ENCODE results near the gene PLAAT5. TPM values are rescaled to one million over a fixed set of nuclear protein-coding genes. Genes with fewer than 3 reads are reported as not detected.

PLAAT5 gene
- total RNA-seq, 1 donor from 2014 or later = not detected

DNA sequence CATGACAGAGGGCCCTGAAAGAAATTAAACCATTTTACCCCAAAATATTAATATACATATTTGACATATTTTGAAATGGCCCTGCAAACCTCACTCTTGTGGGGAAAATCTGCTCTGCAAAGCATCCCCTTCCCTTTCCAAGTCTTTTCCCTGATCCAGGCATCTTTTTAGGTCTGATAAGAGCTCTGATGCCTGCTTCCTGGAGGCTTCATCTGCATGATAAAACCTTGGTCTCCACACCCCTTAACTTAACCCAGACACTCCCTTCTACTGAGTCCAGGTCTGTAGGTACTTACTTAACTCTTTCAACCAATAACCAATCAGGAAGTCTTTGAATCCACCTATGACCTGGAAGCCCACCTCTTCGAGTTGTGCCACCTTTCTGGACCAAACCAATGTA is 13.1 kb upstream of the PLAAT5 start:
- no peak overlapping the region for H3K4me3 ChIP-seq (ENCODE audit: low read depth, low read length)
- no peaks in the 10 kb centered on the region for H3K27me3 ChIP-seq (ENCODE audit: control insufficient read depth, insufficient read depth, low read length)
- DNase-seq (ENCODE audit: low read depth) (no peak), FAIRE-seq (no peak)
- TF ChIP-seq, protein P1, sequence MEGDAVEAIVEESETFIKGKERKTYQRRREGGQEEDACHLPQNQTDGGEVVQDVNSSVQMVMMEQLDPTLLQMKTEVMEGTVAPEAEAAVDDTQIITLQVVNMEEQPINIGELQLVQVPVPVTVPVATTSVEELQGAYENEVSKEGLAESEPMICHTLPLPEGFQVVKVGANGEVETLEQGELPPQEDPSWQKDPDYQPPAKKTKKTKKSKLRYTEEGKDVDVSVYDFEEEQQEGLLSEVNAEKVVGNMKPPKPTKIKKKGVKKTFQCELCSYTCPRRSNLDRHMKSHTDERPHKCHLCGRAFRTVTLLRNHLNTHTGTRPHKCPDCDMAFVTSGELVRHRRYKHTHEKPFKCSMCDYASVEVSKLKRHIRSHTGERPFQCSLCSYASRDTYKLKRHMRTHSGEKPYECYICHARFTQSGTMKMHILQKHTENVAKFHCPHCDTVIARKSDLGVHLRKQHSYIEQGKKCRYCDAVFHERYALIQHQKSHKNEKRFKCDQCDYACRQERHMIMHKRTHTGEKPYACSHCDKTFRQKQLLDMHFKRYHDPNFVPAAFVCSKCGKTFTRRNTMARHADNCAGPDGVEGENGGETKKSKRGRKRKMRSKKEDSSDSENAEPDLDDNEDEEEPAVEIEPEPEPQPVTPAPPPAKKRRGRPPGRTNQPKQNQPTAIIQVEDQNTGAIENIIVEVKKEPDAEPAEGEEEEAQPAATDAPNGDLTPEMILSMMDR (IDR thresholded peaks at IDR 0.05; ENCODE audit: insufficient read depth, low read length, severe bottlenecking) = no peak
- no peaks in the 10 kb centered on the region for H3K36me3 ChIP-seq (ENCODE audit: control insufficient read depth, insufficient read depth, low read length)

DNA sequence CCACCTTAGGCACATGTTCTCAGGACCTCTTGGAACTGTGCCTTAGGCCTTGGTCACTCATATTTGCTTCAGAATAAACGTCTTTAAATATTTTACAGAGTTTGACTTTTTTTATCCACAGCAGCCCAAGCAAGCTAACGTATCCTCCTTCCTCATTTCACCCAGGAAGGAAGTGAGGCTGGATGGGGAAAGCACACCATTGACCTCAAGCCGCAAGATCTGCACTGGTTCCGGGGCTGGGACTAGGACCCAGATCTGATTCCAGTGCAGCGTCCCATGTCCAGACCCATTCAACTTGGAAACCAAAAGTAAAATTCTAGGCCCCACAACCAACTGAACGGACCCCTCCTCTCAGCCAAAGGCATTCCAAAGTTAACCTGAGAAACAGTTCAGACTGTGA is 12.5 kb upstream of the PLAAT5 start:
- Histone ChIP-seq H3K27me3 (ENCODE audit: control insufficient read depth, insufficient read depth, low read length) (no peaks in the 10 kb centered on the region), H3K4me3 (ENCODE audit: low read depth, low read length) (no peak overlapping the region), H3K36me3 (ENCODE audit: control insufficient read depth, insufficient read depth, low read length) (no peaks in the 10 kb centered on the region)
- DNase-seq (ENCODE audit: low read depth) (no peak), FAIRE-seq (no peak)
- TF ChIP-seq, protein P1 (IDR thresholded peaks at IDR 0.05; ENCODE audit: insufficient read depth, low read length, severe bottlenecking) = no peak

DNA sequence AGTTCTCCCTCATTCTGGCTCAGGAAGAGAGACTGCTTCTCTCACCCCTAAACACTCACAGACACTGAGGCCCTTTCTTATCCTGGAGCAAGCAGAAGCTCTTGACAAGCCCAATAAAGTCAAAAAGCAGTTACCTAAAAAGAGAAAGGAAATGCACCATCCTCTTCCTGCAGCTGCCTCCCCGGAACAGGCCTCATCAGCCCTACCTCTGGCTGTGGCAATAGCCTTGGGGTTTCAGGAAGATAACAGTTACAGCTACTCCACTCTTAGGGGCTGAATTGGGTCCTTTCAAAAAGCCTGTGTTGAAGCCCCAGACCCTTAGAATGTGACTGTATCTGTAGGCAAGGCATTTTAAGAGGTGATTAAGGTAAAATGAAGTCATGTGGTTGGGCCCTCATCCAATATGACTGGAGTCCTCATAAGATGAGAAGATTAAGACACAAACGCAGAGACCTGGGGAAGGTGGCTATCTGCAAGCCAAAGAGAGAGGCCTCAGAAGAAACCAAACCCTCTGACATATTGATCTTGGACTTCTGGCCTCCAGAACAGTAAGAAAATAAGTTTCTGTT is 11.4 kb upstream of the PLAAT5 start:
- DNase-seq (ENCODE audit: low read depth) = no peak
- Histone ChIP-seq H3K27me3 (ENCODE audit: control insufficient read depth, insufficient read depth, low read length) (no peaks in the 10 kb centered on the region), H3K4me3 (ENCODE audit: low read depth, low read length) (no peak overlapping the region), H3K36me3 (ENCODE audit: control insufficient read depth, insufficient read depth, low read length) (no peaks in the 10 kb centered on the region)
- TF ChIP-seq, protein P1 (IDR thresholded peaks at IDR 0.05; ENCODE audit: insufficient read depth, low read length, severe bottlenecking) = no peak
- no peak for FAIRE-seq

DNA sequence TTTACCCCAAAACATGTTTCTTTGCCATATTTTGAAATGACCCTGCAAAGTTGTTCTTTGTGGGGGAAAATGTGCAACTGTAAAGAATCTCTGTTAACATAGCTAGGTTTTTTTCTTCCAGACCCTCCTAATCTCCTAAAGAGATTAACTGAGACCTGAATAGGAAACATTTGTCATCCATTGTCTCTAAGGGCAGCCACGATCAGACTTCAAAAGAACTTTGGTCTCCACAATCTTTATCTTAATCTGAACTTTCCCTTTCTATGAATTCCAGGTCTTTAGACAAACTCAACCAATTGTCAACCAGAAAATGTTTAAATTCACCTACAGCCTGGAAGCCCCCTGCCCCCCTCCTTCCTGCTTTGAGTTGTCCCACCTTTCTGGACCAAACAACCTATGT is 10.3 kb upstream of the PLAAT5 start:
- Histone ChIP-seq H3K4me3 (ENCODE audit: low read depth, low read length) (no peak overlapping the region), H3K27me3 (ENCODE audit: control insufficient read depth, insufficient read depth, low read length) (no peaks in the 10 kb centered on the region), H3K36me3 (ENCODE audit: control insufficient read depth, insufficient read depth, low read length) (no peaks in the 10 kb centered on the region)
- TF ChIP-seq, protein P1 (IDR thresholded peaks at IDR 0.05; ENCODE audit: insufficient read depth, low read length, severe bottlenecking) = no peak
- DNase-seq (ENCODE audit: low read depth) (no peak), FAIRE-seq (no peak)

DNA sequence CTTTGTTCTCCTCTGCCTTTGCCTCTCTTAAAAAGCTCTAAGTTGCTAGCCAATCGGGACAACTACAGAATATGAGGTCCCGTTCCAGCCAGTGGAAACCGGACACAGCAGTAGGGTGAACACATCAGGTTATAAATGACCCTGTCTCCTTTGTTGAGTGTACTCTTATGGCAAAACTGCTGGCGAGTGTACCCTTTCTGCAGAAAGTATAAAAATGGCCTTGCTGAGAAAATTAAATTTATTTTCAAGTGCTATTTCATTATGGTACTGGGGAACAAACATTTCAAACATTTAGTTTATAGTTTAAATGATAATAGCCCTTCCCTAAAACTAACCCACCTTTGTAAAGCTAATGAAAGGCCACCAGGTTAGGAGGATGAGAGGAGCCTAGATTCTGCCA is 8.9 kb upstream of the PLAAT5 start:
- no peaks in the 10 kb centered on the region for H3K36me3 ChIP-seq (ENCODE audit: control insufficient read depth, insufficient read depth, low read length)
- DNase-seq (ENCODE audit: low read depth) (no peak), FAIRE-seq (no peak)
- H3K27me3 ChIP-seq (ENCODE audit: control insufficient read depth, insufficient read depth, low read length) = no peaks in the 10 kb centered on the region
- TF ChIP-seq, protein P1 (IDR thresholded peaks at IDR 0.05; ENCODE audit: insufficient read depth, low read length, severe bottlenecking) = no peak
- H3K4me3 ChIP-seq (ENCODE audit: low read depth, low read length) = no peak overlapping the region

DNA sequence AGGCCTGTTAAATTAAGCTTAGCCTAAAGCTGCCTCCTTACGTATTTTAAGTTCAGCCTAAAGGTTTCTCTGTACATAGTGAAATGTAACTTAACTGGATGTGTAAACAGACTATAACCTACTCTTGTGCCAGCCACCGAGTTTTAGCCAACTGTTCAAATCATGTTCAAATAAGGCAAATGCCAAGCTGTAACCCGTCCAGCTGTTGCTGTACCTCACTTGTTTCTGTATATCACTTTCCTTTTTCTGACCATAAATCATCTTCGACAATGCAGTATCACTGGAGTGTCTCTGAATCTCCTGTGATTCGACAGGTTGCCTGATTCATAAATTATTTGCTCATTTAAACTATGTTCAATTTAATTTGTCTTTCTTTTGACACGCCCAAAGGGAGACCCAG is 4.0 kb upstream of the PLAAT5 start:
- peaks cover 17% of the 10 kb centered on the region for H3K27me3 ChIP-seq (ENCODE audit: control insufficient read depth, insufficient read depth, low read length)
- DNase-seq (ENCODE audit: low read depth) (no peak), FAIRE-seq (no peak)
- TF ChIP-seq, protein P1 (IDR thresholded peaks at IDR 0.05; ENCODE audit: insufficient read depth, low read length, severe bottlenecking) = no peak
- no peak overlapping the region for H3K4me3 ChIP-seq (ENCODE audit: low read depth, low read length)
- no peaks in the 10 kb centered on the region for H3K36me3 ChIP-seq (ENCODE audit: control insufficient read depth, insufficient read depth, low read length)

Measured in bronchial epithelial cell (primary cell).